HL-60 (cell line): ENCODE results near the gene FLNB.

Experiments
- GABPA ChIP-seq: IDR thresholded peaks from 2 replicates; pipeline ENCODE4 v1.6.1; 2012; ENCODE audit warnings: low read depth
- POLR2AphosphoS5 ChIP-seq: IDR thresholded peaks from 2 replicates; pipeline ENCODE4 v1.6.1; 2012; ENCODE audit warnings: low read depth
- SPI1 ChIP-seq: IDR thresholded peaks from 2 replicates; pipeline ENCODE4 v1.6.1; 2012; ENCODE audit warnings: low read depth, mild to moderate bottlenecking, borderline replicate concordance
- TF ChIP-seq, protein P1 (sequence below): IDR thresholded peaks from one replicate; pipeline ENCODE4 v1.5.1; 2011; ENCODE audit warnings: low read length, control low read depth, inconsistent platforms; ENCODE audit not compliant: insufficient read depth
- TF ChIP-seq, protein P2 (sequence below): IDR thresholded peaks from 2 replicates; pipeline ENCODE4 v1.6.1; 2012; ENCODE audit warnings: low read depth; ENCODE audit not compliant: insufficient replicate concordance

DNA sequence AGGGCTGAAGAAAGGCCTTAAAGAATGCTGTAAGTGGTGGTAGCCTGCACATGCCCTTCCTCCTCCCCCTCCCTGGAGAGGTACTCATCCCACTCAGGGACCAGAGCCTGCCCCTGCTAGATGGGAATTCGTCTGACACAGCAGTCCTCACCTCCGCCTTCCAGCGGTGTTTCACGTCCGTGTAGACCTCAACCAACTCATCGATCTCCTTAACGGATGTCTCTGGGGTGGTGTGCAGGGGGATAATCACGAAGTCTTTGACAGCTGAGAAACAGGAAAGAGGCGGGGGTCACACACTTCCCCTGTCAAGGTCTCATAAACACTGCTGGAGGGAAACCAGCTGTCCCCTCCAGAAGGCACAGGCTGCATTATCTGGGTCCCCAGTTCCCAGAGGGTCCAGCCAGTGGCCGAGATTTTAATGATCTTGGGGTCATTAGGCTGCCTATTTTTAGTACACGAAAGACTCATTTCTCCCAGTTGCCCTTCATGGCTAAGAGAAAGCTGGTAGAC lies 192.7 kb downstream of the FLNB start:
- TF ChIP-seq, protein P1, sequence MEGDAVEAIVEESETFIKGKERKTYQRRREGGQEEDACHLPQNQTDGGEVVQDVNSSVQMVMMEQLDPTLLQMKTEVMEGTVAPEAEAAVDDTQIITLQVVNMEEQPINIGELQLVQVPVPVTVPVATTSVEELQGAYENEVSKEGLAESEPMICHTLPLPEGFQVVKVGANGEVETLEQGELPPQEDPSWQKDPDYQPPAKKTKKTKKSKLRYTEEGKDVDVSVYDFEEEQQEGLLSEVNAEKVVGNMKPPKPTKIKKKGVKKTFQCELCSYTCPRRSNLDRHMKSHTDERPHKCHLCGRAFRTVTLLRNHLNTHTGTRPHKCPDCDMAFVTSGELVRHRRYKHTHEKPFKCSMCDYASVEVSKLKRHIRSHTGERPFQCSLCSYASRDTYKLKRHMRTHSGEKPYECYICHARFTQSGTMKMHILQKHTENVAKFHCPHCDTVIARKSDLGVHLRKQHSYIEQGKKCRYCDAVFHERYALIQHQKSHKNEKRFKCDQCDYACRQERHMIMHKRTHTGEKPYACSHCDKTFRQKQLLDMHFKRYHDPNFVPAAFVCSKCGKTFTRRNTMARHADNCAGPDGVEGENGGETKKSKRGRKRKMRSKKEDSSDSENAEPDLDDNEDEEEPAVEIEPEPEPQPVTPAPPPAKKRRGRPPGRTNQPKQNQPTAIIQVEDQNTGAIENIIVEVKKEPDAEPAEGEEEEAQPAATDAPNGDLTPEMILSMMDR, result no peak
- TF ChIP-seq POLR2AphosphoS5 (no peak), GABPA (no peak), SPI1 (no peak)
- TF ChIP-seq, protein P2, sequence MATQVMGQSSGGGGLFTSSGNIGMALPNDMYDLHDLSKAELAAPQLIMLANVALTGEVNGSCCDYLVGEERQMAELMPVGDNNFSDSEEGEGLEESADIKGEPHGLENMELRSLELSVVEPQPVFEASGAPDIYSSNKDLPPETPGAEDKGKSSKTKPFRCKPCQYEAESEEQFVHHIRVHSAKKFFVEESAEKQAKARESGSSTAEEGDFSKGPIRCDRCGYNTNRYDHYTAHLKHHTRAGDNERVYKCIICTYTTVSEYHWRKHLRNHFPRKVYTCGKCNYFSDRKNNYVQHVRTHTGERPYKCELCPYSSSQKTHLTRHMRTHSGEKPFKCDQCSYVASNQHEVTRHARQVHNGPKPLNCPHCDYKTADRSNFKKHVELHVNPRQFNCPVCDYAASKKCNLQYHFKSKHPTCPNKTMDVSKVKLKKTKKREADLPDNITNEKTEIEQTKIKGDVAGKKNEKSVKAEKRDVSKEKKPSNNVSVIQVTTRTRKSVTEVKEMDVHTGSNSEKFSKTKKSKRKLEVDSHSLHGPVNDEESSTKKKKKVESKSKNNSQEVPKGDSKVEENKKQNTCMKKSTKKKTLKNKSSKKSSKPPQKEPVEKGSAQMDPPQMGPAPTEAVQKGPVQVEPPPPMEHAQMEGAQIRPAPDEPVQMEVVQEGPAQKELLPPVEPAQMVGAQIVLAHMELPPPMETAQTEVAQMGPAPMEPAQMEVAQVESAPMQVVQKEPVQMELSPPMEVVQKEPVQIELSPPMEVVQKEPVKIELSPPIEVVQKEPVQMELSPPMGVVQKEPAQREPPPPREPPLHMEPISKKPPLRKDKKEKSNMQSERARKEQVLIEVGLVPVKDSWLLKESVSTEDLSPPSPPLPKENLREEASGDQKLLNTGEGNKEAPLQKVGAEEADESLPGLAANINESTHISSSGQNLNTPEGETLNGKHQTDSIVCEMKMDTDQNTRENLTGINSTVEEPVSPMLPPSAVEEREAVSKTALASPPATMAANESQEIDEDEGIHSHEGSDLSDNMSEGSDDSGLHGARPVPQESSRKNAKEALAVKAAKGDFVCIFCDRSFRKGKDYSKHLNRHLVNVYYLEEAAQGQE, result no peak
